Activated naive CD8-positive, alpha-beta T cell treated with anti-CD3 and anti-CD28 coated beads, Interleukin-2, amount 50 U/mL, for 16 hours (primary cell): ENCODE measurements around the gene PRPH.
"Not testable (repeated sequence)": the region's sequence is repeated elsewhere in the genome, so short reads cannot be mapped to it uniquely, and the experiment has no call there.

Experiments used
- DNase-seq: peaks from one replicate; pipeline ENCODE4 v3.0.0-alpha.2; 2020; ENCODE audit warnings: low read depth, low spot score

The PRPH gene

GRCh38 chr12:49295082-49295936 lies at the start of gene PRPH:
Gene PRPH, plus strand, starts transcription at chr12:49295147. Its CDS starts 54 bp downstream, at chr12:49295201.
- no peak for DNase-seq

- DNase-seq, result no peak
These were observed 43.6 kb upstream of the PRPH start for GRCh38 chr12:49251357-49251756.

DNA sequence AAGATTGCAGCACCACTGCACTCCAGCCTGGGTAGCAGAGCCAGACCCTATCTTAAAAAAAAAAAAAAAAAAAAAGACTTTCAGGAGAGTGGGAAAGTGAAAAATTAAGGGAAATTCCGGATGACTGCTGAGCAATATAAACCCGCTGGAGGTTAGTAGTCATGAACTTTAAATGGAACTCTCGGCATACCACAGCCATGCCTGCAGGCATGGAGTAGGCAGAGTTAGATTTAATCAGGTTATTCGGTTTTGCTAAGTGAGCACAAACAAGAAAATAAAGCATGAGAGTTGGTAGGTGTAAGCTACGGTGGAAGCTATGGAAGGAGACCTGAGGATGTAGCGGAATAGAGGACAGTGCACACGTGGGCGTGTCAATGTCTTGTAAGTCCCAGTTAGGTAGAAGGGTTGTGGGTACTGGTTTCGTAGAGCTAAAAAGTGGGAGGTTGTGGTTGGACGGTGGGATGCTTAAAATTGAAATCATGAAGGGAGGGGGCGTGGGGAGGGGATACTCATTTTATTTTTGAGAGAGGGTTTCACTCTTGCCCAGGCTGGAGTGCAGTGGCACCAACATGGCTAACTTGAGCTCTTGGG lies 41.8 kb upstream of the PRPH start:
- no peak for DNase-seq

- DNase-seq, result not testable (repeated sequence)
These were observed 39.5 kb upstream of the PRPH start for GRCh38 chr12:49255456-49255855.

DNA sequence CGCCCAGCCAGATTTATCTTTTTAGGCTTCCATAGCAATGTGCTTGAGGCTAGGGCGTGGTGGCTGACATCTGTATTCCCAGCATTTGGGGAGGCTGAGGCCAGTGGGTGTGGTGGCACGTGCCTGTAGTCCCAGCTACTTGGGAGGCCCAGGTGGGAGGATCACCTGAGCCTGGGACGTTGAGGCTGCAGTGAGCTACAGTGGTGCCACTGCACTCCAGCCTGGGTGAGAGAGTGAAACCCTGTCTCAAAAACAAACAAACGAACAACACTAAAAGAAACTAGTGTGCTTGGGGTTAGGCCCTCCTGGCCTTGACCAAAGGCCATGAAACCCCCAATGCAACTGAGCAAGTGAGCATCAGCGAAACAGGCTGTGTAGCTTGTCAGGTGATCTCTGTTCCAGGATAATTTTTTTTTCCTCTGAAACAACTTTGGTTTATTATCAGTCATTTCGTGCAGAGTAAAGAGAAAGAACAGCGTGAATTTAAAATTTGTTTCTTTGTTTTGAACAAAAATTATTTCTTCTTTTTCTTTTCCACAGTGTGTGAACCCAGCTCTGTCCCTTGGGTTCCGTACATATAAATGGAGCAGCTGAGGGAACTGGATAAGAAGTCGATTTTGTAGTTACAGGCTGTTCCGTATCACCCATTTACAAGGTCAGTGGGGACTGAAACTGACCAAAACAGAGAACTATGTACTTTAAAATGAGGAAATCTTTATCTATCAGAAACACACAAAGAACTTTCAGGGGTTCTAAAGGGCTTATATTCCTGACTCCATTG lies 38.9 kb upstream of the PRPH start:
- no peak for DNase-seq

GRCh38 chr12:49257508-49258184 lies 37.3 kb upstream of the PRPH start:
- not testable (repeated sequence) for DNase-seq

DNA sequence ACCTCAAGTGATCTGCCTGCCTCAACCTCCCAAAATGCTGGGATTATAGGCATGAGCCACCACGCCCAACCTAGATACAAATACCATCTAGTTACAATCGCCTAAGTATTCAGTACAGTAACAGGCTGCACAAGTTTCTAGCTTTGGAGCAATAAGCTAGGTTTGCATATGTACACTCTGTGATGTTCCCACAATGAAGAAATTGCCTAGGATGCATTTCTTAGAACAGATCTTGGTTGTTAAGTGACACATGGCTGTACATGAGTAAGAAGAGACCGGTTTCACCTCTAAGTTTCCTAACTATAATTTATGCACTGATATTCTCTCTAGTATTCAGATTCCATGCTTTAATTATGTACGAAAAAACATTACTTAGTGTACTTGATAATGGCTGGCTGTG lies 35.5 kb upstream of the PRPH start:
- DNase-seq, result no peak

- DNase-seq, result no peak
These were observed 34.8 kb upstream of the PRPH start for GRCh38 chr12:49260166-49260565.

- no peak for DNase-seq
These were observed 34.2 kb upstream of the PRPH start for GRCh38 chr12:49260571-49261363.

- no peak for DNase-seq
These were observed 33.2 kb upstream of the PRPH start for GRCh38 chr12:49261721-49262120.

- DNase-seq, result no peak
These were observed 31.6 kb upstream of the PRPH start for GRCh38 chr12:49263400-49263763.

DNA sequence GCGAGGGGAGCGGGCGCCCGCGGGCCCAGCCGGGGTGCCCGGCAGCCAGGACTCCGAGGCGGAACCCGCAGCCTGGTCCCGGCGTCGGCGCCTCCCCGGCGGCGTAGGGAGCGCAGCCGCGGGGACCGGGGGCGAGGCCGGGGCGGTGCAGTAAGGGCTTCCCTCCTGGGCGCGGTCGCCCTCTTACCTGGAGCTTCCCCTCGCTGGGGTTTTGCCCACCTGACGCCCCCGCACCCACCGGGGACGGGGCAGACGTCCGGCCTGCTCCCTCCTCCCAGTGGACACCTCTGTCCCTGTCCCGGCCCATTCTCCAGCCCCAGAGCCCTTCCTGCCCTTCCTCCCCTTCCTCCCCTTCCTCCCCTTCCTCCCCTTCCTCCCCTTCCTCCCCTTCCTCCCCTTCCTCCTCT lies 30.5 kb upstream of the PRPH start:
- DNase-seq, result no peak

DNA sequence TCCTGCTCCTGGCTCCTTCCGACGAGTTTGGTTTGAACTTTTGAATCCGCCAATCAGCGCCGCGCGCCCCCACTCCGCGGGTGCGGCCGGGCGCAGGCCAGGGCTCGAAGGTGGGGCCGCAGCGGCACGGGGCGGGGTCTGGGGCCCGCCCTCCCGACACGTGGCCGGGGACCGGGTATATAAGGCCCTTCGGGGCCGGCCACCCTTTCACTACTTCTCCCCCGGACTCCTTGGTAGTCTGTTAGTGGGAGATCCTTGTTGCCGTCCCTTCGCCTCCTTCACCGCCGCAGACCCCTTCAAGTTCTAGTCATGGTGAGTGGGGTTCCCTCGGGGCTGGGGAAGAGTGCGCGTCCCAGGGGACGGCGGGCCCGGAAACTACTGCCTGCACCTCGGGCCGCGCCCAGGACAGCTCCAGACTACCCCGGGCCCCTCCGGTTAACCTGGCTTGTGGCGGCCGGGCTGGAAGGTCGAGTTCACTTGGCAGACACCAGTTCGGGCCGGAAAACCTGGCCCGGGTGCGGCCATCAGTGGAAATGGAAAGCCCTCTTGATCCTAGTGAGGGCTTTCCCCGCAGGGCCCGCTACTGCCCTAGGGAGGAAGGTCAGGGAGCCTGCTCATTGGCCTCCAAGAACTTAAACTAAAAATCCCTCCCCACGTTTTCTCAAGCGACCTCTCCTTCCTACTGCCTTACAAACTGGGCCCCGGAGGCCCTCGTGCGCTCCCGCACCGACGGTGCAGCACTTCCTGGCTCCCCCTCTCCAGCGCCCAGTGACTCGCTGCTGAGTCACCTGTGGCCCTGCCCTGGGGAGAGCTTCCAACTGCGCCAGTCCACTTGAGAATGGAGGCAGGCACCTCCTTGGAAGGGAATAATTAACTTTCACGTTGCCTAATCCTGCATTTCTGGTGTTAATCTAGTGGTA lies 29.8 kb upstream of the PRPH start, which contains the start of gene TUBA1C:
Gene TUBA1C, plus strand, starts transcription at position 210 of the 920 bp plus-strand sequence. Its CDS starts 100 bp downstream, at position 310.
- DNase-seq, result peak; percentile 71

DNA sequence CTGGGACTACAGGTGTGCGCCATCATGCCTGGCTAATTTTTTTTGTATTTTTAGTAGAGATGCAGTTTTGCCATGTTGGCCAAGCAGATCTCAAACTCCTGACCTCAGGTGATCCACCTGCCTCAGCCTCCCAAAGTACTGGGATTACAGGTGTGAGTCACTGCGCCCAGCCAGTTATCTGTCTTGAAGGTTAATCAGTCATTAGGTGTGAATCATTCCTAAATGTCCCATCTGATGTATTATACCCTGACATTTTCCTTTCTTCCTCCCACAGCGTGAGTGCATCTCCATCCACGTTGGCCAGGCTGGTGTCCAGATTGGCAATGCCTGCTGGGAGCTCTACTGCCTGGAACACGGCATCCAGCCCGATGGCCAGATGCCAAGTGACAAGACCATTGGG lies 25.8 kb upstream of the PRPH start:
- DNase-seq, result not testable (repeated sequence)

GRCh38 chr12:49272790-49273725 lies 21.9 kb upstream of the PRPH start:
- no peak for DNase-seq

DNA sequence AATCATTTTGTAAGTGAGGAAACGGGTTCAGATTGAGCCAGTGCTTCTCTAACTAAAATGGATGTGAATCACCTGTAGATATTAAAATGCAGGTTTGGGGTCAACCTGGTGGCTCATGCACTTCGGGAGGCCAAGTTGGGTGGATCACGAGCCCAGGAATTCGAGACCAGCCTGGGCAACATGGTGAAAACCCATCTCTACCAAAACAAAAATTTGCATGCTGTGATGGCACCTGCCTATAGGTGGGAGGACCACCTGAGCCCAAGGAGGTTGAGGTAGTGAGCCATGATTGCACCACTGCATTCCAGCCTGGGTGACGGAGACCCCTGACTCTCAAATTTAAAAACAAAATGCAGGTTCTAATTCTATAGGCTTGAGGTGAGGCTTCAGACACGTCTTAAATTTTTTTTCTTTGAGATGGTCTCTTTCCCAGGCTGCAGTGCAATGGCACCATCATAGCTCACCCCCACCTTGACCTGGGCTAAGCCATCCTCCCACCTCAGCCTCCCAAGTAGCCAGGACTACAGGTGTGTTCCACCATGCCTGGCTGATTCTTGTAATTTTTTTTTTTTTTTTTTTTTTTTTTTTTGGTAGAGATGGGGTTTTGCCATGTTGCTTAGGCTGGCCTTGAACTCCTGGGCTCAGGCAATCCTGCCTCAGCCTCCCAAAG lies 21.1 kb upstream of the PRPH start:
- no peak for DNase-seq

- DNase-seq, result no peak
These were observed 20.4 kb upstream of the PRPH start for GRCh38 chr12:49274396-49275069.
